GM12874 (cell line): ENCODE measurements around the gene CCDC127.

Experiments
- TF ChIP-seq, protein P1 (sequence below): IDR thresholded peaks from 2 replicates; pipeline ENCODE4 v1.5.1; 2011; ENCODE audit warnings: low read depth, mild to moderate bottlenecking, control low read depth, low read length, moderate library complexity; ENCODE audit not compliant: insufficient read depth

CCDC127 gene

GRCh38 chr5:230711-231110, 12.8 kb upstream of the CCDC127 start:
- TF ChIP-seq, protein P1, sequence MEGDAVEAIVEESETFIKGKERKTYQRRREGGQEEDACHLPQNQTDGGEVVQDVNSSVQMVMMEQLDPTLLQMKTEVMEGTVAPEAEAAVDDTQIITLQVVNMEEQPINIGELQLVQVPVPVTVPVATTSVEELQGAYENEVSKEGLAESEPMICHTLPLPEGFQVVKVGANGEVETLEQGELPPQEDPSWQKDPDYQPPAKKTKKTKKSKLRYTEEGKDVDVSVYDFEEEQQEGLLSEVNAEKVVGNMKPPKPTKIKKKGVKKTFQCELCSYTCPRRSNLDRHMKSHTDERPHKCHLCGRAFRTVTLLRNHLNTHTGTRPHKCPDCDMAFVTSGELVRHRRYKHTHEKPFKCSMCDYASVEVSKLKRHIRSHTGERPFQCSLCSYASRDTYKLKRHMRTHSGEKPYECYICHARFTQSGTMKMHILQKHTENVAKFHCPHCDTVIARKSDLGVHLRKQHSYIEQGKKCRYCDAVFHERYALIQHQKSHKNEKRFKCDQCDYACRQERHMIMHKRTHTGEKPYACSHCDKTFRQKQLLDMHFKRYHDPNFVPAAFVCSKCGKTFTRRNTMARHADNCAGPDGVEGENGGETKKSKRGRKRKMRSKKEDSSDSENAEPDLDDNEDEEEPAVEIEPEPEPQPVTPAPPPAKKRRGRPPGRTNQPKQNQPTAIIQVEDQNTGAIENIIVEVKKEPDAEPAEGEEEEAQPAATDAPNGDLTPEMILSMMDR = no peak

- TF ChIP-seq, protein P1 = no peak
These were observed 10.9 kb upstream of the CCDC127 start for GRCh38 chr5:228886-229285.

DNA sequence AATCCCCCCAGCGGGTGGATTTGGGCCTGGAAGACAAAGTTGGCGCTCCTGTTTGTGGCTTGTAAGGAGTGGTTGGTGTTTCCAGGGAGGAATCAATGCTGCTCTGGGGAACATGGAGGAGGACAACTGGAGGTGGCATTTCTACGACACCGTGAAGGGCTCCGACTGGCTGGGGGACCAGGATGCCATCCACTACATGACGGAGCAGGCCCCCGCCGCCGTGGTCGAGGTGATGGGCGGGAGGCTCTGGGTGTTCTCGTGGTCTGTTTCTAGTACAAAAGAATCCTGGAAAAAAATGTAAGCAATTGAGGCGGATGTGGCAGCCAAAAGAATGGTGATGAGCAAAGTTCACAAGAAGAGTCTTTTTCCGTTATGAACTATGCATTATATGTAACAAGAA, 7.4 kb upstream of the CCDC127 start:
- TF ChIP-seq, protein P1 = no peak

GRCh38 chr5:223791-224190, 5.8 kb upstream of the CCDC127 start:
- TF ChIP-seq, protein P1 = no peak

GRCh38 chr5:219991-220390, 2.0 kb upstream of the CCDC127 start:
- TF ChIP-seq, protein P1 = no peak

GRCh38 chr5:219460-219863, 1.5 kb upstream of the CCDC127 start:
- TF ChIP-seq, protein P1 = no peak

DNA sequence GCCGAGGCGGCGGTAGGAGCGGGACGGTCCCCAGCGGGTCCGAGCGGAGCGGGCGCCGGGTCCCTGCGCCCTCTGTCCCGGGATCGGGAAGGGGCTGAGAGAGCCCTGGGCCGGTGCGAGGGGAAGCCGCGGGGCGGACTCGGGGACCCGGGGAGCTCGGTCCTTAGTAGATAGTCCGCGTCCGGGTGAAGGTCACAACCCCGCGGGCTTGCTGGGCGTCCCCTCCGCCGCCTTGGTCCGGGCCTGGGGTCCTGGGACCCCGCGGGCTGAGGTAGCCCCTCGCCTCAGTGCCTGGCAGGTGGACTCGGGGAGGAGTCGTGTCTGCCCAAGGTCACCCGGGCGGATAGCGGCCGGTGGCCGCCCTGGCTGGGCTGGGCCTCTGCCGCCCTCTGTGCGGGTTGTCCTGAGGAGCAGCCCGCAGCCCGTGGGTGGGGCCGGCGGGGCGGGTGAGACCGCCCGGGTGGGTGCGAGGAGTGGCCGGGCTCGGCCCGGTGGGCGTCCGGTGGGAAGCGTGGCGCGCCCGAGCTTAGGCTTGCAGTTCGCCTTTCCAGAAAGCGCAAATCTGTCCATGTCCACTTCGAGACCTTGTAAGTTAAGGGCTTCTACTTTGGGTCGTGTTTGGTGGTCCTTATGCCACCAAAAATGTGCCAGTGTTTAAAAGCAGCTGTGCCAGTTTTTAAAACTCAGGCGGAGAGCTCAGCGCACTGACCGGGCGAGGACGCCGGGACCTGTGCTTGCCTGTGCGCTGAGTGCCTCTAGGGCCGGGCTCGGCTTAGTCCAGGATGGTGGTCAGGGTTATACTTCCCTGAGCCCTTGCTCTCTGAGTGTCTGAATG, 721 bp upstream of the CCDC127 start:
- TF ChIP-seq, protein P1 = no peak
